ENCODE results near the gene C4orf50.

- TF ChIP-seq, protein P1, sequence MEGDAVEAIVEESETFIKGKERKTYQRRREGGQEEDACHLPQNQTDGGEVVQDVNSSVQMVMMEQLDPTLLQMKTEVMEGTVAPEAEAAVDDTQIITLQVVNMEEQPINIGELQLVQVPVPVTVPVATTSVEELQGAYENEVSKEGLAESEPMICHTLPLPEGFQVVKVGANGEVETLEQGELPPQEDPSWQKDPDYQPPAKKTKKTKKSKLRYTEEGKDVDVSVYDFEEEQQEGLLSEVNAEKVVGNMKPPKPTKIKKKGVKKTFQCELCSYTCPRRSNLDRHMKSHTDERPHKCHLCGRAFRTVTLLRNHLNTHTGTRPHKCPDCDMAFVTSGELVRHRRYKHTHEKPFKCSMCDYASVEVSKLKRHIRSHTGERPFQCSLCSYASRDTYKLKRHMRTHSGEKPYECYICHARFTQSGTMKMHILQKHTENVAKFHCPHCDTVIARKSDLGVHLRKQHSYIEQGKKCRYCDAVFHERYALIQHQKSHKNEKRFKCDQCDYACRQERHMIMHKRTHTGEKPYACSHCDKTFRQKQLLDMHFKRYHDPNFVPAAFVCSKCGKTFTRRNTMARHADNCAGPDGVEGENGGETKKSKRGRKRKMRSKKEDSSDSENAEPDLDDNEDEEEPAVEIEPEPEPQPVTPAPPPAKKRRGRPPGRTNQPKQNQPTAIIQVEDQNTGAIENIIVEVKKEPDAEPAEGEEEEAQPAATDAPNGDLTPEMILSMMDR (conservative IDR thresholded peaks at IDR 0.05; ENCODE audit: low read depth in 2 of 2): no peak
- TF ChIP-seq EZH2 (IDR thresholded peaks at IDR 0.05; ENCODE audit: low read depth, unreplicated experiment) (no peak), EZH2phosphoT487 (IDR thresholded peaks at IDR 0.05; ENCODE audit: unreplicated experiment) (no peak), POLR2AphosphoS5 (IDR thresholded peaks at IDR 0.05; ENCODE audit: low read depth) (peak; percentile 41), ZNF114 (CRISPR knock-in tag; IDR thresholded peaks at IDR 0.05) (no peak), NANOG (IDR thresholded peaks at IDR 0.05; ENCODE audit: borderline replicate concordance) (no peak), CREB1 (CRISPR knock-in tag; IDR thresholded peaks at IDR 0.05; ENCODE audit: low read depth) (no peak), ZNF331 (CRISPR knock-in tag; IDR thresholded peaks at IDR 0.05; ENCODE audit: low read depth) (no peak), JUNB (IDR thresholded peaks at IDR 0.05; ENCODE audit: unreplicated experiment) (no peak)
- TF ChIP-seq, protein P2, sequence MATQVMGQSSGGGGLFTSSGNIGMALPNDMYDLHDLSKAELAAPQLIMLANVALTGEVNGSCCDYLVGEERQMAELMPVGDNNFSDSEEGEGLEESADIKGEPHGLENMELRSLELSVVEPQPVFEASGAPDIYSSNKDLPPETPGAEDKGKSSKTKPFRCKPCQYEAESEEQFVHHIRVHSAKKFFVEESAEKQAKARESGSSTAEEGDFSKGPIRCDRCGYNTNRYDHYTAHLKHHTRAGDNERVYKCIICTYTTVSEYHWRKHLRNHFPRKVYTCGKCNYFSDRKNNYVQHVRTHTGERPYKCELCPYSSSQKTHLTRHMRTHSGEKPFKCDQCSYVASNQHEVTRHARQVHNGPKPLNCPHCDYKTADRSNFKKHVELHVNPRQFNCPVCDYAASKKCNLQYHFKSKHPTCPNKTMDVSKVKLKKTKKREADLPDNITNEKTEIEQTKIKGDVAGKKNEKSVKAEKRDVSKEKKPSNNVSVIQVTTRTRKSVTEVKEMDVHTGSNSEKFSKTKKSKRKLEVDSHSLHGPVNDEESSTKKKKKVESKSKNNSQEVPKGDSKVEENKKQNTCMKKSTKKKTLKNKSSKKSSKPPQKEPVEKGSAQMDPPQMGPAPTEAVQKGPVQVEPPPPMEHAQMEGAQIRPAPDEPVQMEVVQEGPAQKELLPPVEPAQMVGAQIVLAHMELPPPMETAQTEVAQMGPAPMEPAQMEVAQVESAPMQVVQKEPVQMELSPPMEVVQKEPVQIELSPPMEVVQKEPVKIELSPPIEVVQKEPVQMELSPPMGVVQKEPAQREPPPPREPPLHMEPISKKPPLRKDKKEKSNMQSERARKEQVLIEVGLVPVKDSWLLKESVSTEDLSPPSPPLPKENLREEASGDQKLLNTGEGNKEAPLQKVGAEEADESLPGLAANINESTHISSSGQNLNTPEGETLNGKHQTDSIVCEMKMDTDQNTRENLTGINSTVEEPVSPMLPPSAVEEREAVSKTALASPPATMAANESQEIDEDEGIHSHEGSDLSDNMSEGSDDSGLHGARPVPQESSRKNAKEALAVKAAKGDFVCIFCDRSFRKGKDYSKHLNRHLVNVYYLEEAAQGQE (IDR thresholded peaks at IDR 0.05; ENCODE audit: unreplicated experiment): peak; percentile 40
- TF ChIP-seq, protein P3, sequence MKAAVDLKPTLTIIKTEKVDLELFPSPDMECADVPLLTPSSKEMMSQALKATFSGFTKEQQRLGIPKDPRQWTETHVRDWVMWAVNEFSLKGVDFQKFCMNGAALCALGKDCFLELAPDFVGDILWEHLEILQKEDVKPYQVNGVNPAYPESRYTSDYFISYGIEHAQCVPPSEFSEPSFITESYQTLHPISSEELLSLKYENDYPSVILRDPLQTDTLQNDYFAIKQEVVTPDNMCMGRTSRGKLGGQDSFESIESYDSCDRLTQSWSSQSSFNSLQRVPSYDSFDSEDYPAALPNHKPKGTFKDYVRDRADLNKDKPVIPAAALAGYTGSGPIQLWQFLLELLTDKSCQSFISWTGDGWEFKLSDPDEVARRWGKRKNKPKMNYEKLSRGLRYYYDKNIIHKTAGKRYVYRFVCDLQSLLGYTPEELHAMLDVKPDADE (IDR thresholded peaks at IDR 0.05): peak; percentile 21; the same call in 1 of the 2 replicates
These were observed 130.6 kb downstream of the C4orf50 start for GRCh38 chr4:5887361-5888221.

All from GM23338 (cell line).